HG03039 (cell line): Measurements from ENCODE around the gene DDC.

Experiments
- ATAC-seq: cut with Tn5 transposase; IDR thresholded peaks from one replicate; pipeline ENCODE4 v1.9.1; 2021; ENCODE audit warnings: mild to moderate bottlenecking, moderate library complexity; ENCODE audit not compliant: unreplicated experiment

The DDC gene

GRCh38 chr7:50564640-50565558, at the start of gene DDC:
Gene DDC (minus strand): TSS chr7:50565405. CDS start chr7:50544085, 21,320 bp downstream.
- no peak for ATAC-seq

- no peak for ATAC-seq
Observed at GRCh38 chr7:50613473-50613872, 48.3 kb upstream of the DDC start.

GRCh38 chr7:50612704-50613103, 47.5 kb upstream of the DDC start:
- ATAC-seq, result no peak

GRCh38 chr7:50610521-50611277, 45.5 kb upstream of the DDC start:
- ATAC-seq, result no peak

- no peak for ATAC-seq
Observed at GRCh38 chr7:50608196-50608906, 43.1 kb upstream of the DDC start.

GRCh38 chr7:50607524-50608125, 42.4 kb upstream of the DDC start:
- ATAC-seq, result no peak

- ATAC-seq, result no peak
Observed at GRCh38 chr7:50605059-50605458, 39.9 kb upstream of the DDC start.

GRCh38 chr7:50603287-50603686, 38.1 kb upstream of the DDC start:
- ATAC-seq, result no peak

GRCh38 chr7:50599385-50599784, 34.2 kb upstream of the DDC start:
- ATAC-seq, result no peak

GRCh38 chr7:50598460-50599343, 33.5 kb upstream of the DDC start:
- no peak for ATAC-seq

- no peak for ATAC-seq
Observed at GRCh38 chr7:50596484-50596883, 31.3 kb upstream of the DDC start.

- no peak for ATAC-seq
Observed at GRCh38 chr7:50595491-50596102, 30.4 kb upstream of the DDC start.

GRCh38 chr7:50594734-50595485, 29.7 kb upstream of the DDC start:
- no peak for ATAC-seq

- no peak for ATAC-seq
Observed at GRCh38 chr7:50594136-50594535, 28.9 kb upstream of the DDC start.

GRCh38 chr7:50592940-50593339, 27.7 kb upstream of the DDC start:
- ATAC-seq, result no peak

GRCh38 chr7:50591480-50592438, 26.6 kb upstream of the DDC start:
- ATAC-seq, result no peak

- no peak for ATAC-seq
Observed at GRCh38 chr7:50591098-50591479, 25.9 kb upstream of the DDC start.

GRCh38 chr7:50590535-50590934, 25.3 kb upstream of the DDC start:
- no peak for ATAC-seq
